Femur (tissue), 1 donor: ENCODE results near the gene C1RL.
A peak's percentile ranks its signal among the peaks of the same experiment; 100 is the strongest.

Experiments used
- DNase-seq: peaks from one replicate; pipeline ENCODE4 v3.0.0-alpha.2; 2017

The C1RL gene, protein sequence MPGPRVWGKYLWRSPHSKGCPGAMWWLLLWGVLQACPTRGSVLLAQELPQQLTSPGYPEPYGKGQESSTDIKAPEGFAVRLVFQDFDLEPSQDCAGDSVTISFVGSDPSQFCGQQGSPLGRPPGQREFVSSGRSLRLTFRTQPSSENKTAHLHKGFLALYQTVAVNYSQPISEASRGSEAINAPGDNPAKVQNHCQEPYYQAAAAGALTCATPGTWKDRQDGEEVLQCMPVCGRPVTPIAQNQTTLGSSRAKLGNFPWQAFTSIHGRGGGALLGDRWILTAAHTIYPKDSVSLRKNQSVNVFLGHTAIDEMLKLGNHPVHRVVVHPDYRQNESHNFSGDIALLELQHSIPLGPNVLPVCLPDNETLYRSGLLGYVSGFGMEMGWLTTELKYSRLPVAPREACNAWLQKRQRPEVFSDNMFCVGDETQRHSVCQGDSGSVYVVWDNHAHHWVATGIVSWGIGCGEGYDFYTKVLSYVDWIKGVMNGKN

DNA sequence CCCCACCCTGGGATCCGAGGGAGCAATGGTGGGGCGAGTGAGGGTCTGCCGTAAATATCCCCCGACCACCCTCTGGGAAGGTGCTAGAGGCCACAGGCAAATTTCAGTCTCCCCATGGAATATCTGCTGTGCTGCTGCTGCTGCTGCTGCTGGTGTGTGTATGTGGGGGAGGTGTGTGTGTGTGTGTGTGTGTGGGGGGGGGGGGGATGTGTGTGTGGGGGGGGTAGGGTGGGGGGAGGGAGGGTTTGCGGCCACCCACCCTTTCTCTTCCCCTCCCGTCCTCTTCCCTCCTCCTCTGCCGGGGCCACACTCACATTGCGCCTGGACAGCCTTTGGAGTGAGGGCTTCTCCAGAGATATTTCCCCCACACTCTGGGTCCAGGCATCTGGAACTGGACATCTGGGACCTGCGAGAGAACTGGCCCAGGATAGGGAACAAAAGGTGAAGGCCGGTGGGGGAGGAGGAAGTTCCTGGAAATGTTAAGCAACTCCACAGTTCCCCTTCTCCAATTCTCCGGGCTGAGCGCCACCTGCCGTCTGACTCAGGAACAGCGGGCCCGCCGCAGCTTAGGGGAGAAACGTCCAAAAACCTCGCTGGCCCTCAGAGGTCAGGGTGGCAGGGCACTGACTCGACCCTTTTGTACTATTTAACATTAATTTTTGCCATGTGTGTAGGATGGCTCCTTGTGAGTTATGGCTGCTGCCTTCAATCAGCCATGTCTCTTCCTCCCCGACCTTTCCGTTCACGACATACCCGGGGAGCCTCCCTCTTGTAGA lies at the start of gene C1RL:
C1RL (minus strand) TSS at position 419 of the 776 bp plus-strand sequence; CDS start at position 385, 34 bp downstream.
- DNase-seq, result peak; percentile 92

DNA sequence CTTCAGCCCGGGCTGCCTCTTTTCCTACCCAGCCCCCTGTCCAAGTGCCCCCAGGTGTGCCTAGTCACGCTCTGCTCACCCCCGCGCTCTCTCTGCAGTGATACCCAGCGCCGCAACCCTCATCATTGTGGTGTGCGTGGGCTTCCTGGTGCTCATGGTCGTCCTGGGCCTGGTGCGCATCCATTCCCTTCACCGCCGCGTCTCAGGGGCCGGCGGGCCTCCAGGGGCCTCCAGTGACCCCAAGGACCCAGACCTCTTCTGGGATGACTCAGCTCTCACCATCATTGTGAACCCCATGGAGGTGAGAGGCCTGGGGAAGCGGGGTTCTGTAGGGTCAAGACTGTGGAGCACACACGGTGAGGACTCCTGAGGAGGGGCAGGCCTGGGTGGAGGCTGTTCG lies 48.4 kb upstream of the C1RL start:
- no peak for DNase-seq

DNA sequence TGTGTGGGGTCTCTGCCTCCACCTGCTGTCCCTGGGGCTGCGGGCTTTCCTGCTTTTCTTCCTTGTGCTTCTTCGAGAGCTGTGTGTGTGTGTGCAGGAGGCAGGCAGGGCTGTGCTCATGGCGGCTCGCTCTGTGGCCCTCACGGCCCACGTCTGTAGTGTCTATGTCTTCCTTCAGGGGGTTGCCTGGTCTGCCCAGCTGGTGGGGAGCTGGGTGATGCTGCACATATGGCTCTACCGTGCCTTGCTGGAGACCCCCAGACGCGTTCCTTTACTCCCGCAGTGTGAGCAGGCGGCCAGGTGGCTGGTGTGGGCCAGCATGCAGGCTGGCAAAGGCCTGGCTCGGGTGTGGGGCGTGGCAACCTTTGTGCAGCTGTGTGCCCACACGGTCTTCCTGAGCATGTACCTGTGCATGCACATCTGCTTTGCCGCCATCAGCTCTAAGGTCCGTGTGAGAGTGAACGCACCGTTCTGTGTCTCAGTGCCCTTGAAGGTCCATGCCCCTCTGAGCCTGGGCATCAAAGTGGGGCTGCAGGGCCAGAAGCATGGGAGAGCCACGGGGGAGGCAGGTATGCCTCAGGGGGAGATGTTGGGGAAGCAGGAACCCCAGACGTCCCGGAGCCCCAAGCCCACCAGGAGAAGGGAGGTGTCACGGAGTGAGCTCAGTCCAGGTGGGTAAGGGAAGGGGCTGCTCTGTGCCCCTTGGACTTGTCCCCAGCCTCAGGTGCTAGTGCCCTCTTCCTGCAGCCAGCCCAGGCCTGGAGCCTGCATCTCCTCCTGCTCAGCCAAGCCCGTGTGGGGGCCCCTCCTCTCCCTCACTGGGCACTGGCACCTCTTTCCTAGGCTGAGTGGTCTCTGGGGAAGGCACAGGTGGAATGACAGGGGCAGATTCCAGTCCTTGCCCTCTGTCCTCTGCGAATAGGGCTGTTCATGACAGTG lies 47.5 kb upstream of the C1RL start:
- no peak for DNase-seq

DNA sequence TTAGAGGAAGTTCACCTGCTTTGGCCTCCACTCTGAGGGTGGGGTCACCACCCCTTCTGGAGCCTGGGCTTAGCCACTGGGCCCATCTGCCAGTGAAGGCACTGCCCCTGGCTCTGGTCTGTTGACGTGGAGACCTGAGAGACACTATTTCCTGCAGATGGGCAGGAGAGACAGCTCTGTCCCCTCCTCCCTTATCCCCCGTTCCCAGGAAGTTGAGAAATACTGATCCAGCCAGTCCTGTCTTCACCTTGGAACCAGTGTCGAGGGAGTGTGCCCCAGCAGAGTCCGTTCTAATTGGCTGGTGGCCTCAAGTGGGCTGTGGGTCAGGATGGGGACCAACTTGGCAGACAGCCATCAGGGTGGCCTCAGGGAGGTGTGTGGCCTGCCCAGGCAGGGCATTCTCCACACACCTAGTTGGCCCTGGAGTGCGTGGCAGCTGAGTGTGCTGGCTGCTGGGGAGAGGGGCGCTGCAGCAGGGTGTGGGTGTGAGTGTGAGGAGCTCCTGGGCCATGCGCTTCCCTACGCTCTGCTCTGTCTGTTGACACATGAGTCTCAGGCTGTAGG lies 46.5 kb upstream of the C1RL start:
- no peak for DNase-seq

DNA sequence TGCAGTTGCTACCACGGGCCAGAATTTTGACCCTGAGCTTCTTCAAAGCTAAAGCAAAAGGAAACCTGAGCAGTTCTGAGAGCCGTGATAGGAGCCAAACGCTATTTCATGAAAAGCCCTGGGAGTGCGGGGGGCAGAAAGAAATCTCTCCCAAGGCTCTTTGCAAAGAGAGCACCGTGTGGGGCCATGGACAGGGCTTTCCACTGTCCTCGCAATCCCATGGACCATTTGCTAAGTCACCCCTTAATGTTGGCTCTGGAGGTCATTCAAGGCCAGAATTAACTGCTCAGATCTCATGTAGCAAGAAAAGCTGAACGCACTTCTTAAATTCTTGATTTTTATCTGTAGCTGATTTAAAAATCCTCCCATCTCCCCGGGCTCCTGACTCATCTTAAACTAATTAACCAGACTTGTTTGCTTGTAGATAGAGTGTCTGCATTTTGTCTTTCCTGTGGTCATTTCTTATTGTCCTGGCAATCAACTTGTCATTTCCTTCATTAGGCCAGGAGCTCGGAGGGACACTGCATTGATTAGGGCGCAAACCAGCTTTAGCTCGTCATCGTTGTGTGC lies 46.0 kb upstream of the C1RL start:
- DNase-seq, result no peak

DNA sequence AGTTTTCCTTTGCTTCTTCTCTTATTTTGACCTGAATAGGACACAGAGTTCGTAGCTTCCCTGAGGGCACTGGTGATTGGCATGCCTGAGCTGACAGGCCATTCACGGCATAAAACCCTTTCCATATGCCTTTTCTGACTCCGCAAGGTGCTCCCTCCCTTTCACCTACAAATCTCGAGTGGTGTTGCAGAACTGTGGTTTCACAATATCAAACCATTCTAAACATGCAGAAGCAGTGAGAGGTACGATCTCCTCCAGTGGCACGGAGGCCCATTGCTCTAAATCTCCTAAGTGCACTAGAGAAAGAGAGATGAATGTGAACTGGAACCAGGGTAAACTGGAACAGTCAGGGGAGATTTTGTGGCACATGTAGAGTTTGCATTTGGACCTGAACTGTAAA lies 45.0 kb upstream of the C1RL start:
- DNase-seq, result no peak

DNA sequence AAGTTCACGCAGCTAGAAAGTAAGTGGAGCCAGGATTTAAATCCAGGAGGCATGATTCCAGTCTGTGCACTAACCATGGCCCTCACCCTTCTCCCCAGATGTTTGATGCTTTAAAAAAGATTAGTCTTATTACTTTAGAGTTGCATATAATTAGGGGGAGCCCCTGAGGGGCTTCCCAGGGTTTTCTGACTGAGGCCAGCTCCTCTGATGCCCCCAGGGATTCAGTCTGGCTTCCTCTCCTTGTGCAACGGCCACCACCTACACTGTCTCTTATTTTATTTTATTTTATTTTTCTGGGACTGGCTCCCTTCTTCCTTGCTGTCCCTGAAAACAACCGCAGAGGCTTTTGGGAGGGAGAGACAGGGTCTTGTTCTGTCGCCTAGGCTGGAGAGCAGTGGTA lies 43.8 kb upstream of the C1RL start:
- no peak for DNase-seq

DNA sequence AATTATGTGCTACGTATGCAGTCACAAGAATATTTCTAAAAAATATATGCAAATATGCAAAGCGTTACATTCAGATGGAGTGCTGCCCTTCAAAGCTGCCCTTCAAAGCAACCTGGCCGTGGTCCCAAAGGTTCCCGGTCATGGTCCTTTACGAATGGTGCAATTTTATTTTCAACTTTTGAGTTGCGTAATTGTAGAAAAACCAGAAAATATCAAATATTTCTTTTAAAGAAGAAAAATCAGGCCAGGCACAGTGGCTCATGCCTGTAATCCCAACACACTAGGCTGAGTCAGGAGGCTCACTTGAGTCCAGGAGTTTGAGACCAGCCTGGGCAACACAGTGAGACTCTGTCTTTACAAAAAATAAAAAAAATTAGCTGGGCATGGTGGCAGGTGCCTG lies 42.5 kb upstream of the C1RL start:
- DNase-seq, result no peak

DNA sequence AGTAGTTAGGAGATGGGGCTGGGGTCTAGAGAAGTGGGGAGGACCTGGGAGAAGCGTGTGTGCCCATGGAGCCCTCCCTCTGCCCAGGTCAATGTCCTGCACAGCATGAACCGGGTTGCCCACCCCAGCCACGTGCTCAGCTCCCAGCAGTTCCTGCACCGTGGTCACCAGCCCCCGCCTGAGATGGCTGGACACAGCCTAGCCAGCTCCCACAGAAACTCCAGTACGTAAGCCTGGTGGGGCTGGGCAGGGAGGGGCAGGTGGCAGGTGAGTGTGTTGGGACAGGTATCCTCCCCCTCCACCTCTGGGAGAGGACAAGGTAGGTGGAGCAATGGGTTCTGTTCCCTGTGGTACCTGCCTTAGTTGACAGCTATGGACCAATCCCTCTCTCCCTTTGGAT lies 41.8 kb upstream of the C1RL start:
- DNase-seq, result no peak

DNA sequence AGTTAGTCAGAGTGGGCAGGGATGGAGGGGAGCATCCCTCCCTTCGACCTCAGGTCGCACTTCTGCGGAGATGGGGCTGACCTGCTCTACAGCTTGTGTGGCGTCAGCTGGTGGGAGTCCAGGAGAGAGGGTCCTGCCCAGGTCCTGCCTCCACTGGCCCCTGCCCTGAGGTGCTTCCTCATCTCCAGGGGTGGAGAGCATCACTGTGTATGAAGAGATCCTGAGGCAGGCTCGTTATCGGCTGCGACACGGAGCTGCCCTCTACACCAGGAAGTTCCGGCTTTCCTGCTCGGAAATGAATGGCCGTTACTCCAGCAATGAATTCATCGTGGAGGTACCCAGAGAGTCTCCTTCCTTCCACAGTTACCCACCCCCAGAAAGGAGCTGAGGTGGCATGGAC lies 41.3 kb upstream of the C1RL start:
- DNase-seq, result no peak

DNA sequence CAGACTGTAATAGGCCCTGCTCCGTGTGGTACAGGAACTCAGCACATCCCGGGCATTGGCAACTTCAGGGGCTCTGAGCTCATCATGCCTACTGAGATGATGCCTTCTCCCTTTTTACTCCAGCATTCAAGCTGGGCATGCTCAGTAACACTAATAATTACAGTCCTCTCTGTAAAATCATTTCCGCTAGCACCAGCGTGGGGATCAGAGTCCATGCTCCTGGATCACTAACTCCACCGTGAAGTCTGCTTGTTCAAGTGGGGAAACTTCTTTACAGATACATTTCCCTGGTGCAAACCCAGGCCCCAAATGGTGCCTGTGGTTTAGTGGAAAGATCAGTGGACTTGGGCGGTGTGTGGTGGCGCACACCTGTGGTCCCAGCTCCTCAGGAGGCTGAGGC lies 37.9 kb upstream of the C1RL start:
- no peak for DNase-seq

DNA sequence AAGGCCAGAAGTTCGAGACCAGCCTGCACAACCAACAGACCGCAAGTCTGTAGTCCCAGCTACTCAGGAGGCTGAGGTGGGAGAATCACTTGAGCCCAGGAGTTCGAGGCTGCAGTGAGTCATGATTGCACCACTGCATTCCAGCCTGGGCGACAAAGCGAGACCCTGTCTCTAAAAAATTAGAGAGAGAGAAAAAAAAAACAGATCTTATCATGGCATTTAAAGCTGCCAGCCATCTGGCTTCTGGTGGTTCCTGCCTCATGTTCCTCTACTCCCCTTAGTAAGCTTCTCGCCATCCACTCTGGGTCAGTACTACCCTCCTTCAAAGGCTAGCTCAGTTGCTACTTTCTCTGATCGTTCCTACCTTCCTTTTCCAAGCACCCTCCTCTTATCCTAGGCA lies 37.2 kb upstream of the C1RL start:
- DNase-seq, result peak; percentile 1

DNA sequence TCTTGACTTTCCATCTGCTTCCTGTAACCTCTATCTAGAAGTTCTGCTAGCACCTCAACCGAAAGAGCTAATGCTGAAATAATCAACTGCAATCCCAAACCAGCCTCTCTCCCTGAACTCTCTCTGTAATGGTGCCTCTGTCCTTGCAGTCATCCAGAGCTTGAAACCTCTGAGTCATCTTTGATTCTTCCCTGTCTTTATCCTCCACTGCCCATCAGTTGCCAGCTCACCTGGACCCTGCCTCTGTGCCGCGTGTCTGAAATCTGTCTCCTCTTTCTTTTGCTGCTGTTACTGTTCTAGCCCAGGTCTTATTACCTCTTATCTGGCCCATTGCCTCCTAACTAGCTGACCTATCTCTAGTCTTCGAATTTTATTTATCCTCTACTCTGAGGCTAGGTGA lies 36.7 kb upstream of the C1RL start:
- DNase-seq, result peak; percentile 6

DNA sequence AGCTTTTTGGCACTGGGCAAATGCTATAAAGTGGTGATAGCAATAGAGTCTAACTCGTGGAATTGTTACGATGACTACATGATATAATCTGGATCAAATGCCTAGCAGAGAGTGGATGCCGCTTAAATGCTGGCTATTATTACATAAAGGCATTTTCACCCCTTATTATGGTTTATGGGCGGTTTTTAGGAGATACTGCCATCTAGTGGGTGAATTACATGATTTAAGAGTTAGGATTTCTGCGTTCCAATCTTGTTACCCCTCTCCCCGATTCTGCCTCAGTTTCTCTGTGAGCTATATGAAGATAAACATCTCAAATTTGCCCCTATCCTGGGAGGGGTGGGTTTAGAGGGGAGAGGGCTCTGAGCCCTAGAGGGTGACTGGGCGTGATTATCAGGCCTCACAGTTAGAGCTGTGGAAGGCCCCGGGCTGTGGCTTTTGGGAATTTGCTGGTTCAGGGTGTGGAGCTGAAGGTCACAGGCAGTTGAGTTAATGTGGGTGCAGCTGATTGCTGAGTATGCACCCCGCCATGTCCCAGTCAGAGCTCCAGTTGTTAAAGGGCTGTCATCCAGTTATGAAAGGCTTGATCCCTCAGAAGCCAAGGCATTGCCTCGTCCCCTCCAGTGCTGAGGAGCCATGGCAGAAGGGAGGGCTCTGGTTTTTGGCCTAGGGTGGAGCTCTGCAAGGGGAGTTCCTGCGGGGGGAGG lies 35.6 kb upstream of the C1RL start:
- no peak for DNase-seq

DNA sequence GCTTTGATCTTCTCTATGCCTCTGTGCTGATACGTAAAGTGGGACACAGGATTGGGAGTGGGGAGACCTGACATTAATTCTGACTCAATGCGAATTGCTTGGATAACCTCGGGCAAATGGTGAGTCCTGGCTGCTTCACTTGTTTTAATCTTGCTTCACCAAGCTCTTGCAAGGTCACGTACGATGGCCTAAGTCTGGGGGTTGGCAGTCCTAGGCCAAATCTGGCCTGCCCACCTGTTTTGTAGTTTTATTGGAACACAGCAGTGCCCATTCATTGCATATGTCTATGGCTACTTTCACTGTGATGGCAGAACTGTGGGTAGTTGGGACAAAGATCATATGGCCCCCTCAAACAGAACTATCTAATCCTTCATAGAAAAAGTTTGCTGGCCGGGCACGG lies 34.5 kb upstream of the C1RL start:
- DNase-seq, result no peak

DNA sequence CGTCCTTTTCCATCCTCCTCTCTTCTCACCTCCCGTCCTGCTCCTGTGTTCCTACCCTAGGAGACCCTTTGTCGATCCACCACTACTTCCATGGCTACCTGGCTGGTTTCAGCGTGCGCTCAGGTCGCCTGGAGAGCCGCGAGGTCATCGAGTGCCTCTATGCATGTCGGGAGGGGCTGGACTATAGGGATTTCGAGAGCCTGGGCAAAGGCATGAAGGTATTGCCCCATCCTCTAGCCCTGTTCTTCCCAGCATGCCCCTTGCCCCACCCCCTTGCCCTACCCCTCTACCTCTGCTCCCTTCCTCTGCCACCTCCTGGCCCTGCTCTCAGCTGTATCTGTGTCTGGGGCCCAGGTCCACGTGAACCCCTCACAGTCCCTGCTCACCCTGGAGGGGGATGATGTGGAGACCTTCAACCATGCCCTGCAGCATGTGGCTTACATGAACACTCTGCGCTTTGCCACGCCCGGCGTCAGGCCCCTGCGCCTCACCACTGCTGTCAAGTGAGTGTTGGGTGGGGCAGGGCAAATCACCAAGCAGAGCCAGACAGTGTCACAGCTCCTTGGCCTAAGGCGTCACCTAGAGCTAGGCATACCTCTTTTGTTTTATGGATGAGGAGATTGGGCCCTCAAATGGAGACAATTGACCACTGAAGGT lies 33.9 kb upstream of the C1RL start:
- DNase-seq, result no peak

DNA sequence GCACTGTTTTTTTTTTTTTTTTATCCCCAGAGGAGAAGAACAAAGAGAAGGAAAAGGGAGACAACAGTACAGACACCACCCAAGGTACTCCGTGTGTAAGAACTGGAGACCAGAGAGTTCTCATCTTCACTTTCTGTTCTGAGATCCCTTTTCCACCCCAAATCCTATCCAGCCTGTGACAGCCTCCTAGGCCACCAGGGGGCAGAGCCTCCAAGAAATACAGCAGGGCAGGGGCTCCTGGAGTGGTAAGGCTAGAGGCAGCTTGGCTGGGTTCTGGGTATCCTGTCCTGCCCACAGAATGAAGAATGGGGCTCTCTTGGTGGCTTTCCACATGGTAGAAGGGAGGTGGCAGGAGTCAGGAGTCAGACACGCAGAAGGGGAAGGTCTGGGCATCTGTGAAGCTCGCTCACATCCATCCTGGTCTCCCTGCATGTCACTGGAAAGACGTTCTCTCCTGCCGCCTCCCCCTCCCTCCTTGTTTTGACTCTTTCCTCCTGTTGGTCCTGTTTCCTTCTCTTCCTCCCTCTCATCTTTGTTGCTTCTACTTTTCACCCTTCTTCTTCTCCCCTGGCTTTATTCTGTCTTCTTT lies 33.1 kb upstream of the C1RL start:
- no peak for DNase-seq

DNA sequence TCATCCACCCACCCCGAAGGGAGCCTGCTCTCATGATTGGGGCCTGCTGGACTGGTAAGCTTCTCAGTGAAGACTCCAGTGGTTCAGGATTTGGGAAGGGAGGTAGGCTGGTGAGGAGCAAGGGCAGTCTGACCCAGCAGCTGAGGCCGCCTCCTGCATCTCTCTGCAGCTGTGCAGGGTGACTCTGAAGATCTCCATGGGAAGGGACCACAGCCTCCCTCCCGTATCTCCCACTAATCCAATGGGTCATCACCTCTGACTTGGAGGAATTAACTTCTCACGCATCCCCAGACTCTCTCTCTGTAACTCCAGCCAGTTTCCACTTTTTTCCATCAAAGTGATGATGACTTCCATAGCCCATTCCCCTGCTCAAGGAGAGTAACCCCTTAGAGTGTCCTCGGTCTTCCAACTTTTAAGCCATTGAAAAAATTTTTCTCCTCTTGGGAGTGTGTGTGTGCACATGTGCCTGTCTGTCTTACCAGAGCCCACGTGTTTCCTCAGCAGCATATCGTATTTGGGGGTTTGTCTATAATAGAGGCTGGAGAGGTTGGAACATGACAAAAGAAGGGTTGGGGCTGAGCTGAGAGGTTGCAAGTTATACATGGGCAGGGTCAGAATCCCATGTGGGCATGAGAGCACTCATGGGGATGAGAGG lies 32.5 kb upstream of the C1RL start:
- no peak for DNase-seq

DNA sequence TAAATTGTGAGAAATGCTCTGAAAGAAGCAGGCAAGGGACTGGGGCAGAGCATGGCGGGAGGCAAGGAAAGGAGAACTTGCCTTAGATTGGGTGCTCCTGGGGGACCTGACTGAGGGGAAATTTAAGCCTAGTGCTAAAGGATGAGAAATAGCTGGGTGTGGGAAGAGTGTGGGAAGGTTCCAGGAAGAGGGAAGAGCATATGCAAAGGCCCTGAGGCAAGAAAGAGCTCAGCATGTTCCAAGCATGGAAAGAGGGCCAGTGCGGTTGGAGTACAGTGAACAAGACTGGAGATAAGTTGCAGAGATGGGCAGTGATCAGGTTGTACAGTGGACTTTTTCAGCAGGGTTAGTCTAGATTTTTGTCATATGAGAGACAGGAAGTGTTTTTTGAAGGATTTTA lies 30.2 kb upstream of the C1RL start:
- DNase-seq, result no peak

DNA sequence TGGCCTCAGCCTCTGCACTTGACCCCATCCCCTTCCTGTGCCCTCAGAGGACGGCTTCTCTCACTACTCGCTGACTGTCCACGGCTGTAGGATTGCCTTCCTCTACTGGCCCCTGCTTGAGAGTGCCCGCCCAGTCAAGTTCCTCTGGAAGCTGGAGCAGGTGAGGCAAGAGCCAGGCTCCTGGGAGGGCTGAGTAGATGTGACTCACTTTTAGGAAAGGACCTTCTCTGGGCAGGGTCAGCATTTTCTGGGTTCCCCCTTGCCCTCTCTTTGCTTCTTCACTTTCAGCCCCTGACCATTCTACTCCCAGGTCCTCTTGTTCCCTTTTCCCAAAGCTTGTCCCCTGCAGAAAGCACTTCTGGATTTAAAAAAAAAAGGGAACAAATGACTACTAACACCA lies 28.9 kb upstream of the C1RL start:
- DNase-seq, result no peak
